HG02610 (cell line): ENCODE results near the gene KRR1.
"Not testable (repeated sequence)": the region's sequence is repeated elsewhere in the genome, so short reads cannot be mapped to it uniquely, and the experiment has no call there.

Experiments used
- ATAC-seq: cut with Tn5 transposase; IDR thresholded peaks from one replicate; pipeline ENCODE4 v1.9.1; 2021; ENCODE audit warnings: mild to moderate bottlenecking, moderate library complexity; ENCODE audit not compliant: unreplicated experiment

Gene KRR1

DNA sequence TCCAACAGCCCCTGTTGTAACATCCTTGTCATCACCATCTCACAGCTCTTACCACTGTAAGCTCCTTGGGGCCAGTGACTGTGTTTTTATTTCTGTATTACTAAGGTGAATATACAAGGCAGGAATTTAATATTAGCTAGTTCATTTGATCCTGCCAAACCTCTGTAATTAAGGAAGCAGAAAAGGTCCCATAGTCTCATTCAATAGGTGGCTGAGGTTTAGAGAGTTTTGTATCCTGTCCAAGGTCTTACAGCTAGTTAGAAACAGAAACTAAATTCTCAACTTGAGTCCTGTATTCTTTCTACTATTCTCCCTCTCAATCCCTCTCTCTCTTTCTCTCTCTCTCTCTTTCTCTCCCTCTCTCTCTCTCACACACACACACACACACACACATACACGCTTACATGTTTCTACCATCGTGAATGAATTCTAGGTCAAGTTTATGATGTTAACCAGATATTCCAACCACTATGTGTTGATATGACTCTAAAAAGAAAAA, 31.4 kb downstream of the KRR1 start:
- peak; percentile 28 for ATAC-seq

DNA sequence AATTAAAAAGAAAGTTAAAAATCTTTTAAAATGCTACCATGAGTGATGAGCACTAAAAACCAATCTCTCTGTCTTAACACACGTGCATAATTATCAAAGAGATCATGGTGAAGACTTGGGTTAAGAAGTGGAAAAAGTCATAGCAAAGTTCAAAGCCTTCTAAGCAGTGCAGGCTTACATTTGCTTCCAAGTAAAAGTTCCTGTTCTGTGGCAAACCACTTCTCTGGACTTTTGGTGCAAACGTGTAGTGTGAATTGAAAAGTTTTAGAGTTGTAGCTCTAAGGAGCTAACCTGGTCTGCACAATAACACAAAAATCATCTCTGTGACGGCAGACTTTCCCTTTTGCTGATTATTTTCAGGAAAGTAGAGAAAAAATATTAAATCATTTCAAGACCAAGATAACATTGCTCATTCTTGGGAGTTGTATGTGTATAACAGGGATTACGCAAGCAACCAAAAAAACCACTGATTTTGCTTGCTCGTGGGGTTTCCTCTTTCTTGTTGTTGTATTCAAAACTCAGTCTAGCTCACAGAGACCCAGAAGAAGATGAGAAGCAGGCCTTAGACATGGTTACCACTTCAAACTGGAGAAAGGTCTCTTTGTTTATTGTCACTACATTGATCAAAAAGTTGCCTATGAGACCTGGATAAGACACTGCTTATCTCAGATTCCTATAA, 33.2 kb downstream of the KRR1 start:
- ATAC-seq = peak; percentile 43

DNA sequence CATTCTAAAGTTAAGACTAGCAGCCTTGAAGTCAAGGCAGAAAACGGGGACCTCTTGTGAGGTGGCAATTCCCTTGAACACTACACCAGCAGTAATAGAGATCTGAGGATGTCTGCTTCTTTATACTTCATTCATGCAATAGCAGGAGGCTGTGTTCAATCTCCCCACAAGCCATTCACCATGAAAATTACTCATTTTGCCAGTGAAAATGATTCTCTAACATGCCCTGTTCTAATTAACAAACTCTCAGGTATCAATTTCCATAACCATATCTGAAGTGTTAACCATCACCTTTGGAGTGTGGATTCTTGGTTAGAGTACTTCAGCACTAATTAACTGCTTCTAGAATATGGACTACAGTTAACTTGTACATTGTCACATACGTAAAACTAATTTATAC, 34.3 kb downstream of the KRR1 start:
- ATAC-seq = no peak

DNA sequence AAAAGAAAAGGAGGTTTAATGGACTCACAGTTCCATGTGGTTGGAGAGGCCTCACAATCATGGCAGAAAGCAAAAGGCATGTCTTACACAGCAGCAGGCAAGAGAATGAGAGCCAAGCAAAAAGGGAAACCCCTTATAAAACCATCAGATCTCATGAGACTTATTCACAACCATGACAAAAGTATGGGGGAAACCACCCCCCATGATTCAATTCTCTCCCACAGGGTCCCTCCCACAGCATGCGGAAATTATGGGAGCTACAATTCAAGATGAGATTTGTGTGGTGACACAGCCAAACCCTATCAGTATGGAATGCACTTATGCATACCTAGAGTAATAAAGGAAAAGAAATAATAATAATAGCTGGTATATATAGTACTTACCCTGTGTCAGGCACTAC, 35.3 kb downstream of the KRR1 start:
- ATAC-seq = no peak

DNA sequence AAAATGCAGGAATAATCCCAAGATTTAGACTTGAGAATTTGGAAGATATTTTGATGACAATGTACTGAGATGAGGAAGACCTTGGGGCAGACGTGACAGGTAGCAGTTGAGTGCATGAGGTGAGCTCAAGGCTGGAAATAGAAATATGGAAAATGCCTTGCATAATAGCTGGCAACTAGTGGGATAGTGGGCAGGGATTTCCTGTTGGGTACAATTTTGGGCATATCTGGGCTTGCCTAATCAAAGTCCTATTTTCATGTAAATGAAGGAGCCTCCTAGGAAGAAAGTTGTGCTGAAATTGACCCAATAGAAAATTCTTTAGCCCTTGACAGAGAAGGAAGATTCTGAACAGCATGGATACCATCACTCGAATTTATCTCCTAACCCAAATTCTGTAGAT, 37.3 kb downstream of the KRR1 start:
- ATAC-seq = no peak

DNA sequence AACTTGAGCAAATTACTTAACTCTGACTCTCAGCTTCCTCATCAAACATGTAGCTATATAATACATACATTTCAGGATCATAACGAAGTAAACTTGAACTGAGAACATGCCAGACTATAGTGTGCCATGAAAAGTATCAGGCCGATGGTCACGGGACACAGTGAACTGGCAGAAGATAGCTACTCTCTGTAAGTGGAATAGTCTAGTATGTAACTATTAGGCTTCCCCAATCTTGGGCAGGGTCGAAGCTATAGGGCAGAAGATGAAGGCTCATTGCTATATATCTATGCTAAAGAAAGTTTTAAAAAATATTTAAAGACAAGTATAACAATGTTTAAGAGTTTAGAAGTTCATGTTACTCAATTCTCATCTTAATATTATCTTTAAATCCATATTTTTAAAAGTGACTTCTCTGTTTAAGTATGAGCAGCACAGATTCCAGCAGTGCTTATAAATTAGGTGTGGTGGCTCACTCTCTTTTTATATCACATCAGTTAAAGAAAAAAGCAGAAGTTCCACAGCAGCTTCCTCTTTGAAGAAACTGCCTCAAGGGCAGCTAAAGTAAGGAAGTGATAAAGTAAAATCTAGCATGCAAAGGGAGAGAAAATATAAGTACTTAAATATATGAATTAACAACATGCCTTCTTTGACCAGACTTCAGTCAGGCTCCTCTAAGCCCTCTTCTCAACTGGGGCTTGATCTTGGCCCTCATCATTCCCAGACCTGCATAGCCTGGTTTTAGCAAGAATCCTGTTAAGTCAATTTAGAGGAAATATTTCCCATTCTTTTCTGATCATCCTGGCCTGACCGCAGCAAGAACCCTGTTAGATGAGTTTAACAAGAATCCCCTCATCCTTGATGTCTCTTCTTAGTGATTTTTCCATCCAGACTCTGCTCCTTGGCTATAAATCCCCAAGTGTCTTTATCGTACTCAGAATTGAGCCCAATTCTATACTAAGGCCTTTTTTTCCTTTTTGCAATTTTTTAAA, 39.2 kb downstream of the KRR1 start:
- peak; percentile 63 for ATAC-seq

DNA sequence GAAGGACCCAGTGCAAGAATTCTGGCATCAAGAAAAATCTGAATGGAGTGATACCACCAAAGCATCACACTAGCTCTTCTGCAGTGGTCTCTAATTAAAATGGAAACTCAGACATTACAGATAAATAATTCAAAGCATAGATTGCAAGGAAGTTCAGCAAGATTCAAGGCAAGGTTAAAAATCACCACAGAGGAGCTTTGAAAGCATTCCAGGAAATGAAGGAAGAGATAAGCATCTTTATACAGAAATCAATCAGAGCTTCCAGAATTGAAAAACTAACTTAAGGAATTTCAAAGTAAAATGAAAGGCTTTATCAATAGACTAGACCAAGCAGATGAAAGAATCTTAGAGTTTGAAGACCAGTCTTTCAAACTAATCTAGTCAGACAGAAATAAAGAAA, 51.2 kb downstream of the KRR1 start:
- ATAC-seq = no peak

DNA sequence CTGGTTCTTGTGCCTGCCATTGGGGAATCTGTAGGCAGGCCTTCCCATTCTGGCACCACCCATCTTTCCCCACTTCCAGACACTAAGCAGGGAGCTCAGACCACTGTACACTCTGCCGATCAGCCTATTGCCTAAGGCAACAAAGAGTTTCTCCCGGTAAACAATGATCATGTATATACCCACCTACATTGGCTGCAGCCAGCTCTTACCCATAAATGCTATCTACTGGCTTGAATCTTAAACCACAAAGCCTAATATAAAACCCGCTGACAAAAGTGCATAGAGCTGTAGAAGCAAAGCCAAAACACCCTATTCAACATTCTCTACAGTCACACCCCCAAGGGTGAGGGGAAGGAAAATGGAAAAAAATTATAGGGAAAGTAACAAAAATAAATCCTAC, 51.7 kb downstream of the KRR1 start:
- no peak for ATAC-seq

DNA sequence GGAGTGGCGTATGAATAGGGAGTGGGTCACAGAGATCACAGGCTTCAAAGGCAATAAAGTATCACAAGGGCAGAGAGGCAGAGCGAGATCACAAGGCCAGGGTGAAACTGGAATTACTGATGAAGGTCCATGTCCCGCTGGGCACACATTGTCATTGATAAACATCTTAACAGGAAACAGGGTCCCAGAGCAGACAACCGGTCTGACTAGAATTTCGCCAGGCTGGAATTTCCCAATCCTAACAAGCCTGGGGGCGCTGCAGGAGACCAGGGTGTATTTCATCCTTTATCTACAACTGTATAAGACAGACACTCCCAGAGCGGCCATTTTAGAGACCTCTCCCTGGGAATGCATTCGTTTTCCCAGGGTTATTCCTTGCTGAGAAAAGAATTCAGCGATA, 53.5 kb downstream of the KRR1 start:
- not testable (repeated sequence) for ATAC-seq

DNA sequence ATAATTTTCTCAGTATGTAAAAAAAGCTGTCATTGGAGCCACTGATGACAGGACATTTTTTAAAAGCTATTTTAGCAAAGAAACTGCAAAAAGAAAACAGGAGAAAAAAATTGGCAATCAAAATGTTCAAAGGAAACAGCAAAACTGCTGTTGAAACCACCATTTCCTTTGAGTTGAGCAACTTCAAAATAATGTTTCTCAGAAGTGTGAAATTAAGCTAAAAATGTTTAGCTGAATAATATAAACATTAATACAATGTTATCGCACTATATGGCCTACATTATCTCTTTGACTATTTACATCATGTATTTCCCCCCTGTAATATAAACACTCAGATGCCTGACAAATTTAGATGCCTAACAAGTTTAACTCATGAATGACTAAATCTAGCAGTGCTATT, 54.2 kb downstream of the KRR1 start:
- no peak for ATAC-seq

DNA sequence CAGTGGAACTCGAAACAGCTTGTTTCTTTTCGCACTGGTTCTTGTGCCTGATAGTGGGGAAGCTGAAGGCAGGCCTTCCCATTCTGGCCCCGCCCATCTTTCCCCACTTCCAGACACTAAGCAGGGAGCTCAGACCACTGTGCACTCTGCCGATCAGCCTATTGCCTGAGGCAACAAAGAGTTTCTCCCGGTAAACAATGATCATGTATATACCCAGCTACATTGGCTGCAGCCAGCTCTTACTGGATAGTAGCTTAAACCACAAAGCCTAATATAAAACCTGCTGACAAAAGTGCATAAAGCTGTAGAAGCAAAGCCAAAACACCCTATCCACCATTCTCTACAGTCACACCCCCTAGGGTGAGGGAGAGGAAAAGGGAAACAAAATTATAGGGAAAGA, 55.6 kb downstream of the KRR1 start:
- no peak for ATAC-seq

DNA sequence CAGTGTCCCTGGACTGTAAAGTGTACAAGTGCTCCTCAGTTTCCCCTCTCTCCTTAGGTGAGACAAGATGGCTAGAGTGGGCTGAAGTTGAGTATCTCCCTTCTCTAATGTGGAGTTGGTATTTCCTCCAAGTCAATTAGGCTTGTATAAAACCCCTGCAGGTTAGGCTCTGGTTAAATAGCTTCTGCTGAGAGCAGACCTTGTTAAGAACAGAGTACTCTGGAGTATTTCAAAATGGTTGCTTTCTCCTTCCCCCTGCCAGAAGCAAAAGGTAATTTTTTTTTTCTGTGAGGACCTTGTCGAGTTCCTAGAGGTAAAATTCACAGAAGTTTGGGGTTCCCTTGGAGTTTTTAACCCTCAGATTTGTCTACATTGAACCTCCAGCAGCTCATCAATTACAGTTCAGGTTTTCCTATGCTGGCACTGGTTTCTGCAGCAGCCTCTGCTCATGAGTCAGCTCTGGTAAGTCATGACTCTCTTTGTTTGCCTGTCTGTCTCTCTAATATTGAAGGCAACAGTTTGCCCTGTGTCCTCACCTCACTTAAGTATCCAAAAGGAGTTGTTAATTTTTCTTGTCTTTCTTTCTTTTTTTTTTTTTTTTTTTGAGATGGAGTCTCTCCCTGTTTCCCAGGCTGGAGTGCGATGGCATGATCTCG, 58.6 kb downstream of the KRR1 start:
- no peak for ATAC-seq

DNA sequence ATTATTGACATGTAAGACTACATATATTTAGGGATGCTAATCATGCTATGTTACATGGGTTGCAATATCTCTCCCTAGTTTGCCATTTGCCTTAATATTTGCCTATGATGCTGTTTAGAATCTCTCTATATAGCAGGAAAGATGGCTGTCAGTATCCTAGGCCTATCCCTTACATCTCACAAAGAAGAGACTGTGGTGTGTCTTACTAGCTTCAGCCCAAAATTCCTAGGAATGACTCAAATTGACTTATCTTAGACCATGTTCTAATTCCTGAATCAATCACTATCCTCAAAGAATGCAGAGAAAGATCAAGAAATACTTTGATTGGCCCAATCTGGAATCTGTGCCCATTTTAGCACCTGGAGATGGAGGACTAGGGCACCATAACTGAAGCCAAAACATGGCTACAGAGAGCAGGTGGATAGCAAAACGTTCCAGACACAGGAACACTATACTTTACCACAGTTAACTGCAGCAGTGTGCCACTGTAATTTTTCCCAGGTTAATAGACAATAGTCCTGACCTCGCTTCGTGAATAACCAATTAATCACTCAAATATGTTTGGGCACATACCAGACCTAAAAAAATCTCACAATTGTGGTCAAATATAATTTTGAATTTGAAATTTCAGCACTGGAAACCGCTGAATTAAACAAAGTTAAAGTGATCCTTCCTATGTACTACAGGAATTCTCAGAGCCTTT, 63.6 kb downstream of the KRR1 start:
- ATAC-seq = no peak

DNA sequence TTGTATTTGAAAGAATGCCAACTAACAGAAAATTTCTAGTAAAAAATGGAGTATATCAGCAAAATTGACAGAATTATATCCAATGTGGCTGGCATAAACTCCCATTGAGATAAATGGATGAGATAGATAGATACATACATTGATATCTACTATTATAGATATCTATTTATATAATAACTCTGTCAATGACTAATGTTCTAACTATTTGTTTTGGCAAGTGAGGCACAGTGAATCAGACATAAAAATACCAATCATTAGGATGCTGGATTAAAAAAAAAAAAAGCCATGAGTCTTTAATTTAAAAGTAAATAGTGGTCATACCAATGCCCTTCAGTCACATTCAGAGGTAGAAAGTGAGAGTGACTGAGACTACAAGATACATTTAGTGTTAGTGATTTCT, 64.6 kb downstream of the KRR1 start:
- ATAC-seq = no peak

DNA sequence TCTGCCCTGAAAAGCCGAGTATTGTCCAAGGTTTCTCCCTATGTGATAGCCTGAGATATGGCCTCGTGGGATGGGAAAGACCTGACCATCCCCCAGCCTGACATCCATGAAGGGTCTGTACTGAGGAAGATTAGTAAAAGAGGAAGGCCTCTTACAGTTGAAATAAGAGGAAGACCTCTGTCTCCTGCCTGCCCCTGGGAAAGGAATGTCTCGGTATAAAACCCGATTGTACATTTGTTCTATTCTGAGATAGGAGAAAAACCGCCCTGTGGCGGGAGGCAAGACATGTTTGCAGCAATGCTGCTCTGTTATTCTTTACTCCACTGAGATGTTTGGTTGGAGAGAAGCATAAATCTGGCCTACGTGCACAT, 66.3 kb downstream of the KRR1 start:
- ATAC-seq = not testable (repeated sequence)

DNA sequence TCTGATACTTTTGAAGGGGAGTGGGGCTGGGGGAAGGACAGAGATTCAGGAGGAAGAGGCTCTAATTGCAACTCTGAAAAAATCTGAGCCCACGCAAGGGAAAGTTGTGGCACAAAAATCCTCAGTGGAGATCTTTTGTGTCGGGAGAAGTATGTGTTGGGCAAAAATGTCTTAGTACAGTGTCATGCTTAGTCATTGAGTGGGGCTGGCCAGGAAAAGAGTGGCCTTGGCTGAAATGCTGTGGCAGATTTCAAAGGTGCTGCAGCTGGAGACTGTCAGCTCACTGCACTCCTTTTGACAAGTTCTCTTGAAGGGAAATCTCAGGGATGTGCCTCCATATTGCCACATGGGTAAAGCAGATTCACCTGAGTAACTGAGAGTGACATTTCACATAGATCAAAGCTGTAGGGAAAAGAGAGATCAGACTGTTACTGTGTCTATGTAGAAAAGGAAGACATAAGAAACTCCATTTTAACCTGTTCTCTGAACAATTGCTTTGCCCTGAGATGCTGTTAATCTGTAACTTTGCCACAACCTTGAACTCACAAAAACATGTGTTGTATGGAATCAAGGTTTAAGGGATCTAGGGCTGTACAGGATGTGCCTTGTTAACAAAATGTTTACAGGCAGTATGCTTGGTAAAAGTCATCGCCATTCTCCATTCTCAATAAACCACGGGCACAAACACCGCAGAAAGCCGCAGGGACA, 66.8 kb downstream of the KRR1 start:
- no peak for ATAC-seq

DNA sequence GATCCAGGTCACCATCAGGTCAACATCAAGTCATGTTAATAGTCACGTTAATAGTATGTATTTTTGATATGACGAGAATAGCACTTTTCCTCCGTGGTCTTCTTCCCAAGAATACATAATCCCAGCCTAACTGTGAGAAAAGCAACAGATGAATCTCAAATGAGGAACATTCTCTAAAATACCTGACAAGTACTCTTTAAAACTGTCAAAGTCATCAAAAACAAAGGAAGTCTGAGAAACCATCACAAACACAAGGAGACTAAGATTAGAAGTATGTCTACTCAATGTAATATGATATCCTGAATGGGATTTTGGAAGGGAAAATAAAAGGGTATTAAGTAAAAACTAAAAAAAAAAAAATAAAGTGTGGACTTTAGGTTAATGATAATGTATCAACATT, 67.7 kb downstream of the KRR1 start:
- ATAC-seq = no peak

DNA sequence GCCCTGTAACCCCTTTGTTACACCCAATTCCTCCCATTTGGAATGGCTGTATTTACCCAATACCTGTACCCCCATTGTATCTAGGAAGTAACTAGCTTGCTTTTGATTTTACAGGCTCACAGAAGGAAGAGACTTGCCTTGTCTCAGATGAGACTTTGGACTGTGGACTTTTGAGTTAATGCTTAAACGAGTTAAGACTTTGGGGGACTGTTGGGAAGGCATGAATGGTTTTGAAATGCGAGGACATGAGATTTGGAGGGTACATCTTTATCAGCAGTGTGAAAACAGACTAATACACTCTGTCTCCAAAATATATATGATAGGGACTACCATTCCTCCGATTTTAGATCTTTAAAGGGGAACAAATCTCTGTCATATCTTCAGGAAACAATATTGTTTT, 69.0 kb downstream of the KRR1 start:
- not testable (repeated sequence) for ATAC-seq

DNA sequence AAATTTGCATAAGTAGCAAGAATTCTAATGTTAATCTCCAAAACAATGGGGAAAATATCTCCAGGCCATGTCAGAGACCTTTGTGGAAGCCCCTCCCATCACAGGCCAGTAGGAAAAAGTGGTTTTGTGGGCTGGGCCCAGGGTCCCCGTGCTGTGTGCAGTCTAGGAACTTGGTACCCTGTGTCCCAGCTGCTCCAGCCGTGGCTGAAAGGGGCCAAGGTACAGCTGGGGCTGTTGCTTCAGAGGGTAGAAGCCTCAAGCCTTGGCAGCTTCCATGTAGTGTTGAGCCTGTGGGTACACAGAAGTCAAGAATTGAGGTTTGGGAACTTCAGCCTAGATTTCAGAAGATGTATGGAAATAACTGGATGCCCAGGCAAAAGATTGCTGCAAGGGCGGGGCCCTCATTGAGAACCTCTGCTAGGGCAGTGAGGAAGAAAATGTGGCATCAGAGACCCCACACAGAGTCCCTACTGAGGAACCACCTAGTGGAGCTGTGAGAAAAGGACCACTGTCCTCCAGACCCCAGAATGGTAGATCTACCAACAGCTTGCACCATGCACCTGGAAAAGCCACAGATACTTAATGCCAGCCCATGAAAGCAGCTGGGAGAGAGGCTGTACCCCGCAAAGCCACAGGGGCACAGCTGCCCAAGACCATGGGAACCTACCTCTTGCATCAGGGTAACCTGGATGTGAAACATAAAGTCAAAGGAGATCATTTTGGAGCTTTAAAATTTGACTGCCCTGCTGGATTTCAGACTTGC, 69.5 kb downstream of the KRR1 start:
- ATAC-seq = not testable (repeated sequence)
